ENCODE data around the gene PLXNA2. TPM values are rescaled to one million over a fixed set of nuclear protein-coding genes. Genes with fewer than 3 reads are reported as not detected.

The PLXNA2 gene
- total and polyA plus RNA-seq, 2 donors (not counting 3 experiments of a cell fraction or from before 2014, with no cell fraction given), result 42.6 to 229 TPM

DNA sequence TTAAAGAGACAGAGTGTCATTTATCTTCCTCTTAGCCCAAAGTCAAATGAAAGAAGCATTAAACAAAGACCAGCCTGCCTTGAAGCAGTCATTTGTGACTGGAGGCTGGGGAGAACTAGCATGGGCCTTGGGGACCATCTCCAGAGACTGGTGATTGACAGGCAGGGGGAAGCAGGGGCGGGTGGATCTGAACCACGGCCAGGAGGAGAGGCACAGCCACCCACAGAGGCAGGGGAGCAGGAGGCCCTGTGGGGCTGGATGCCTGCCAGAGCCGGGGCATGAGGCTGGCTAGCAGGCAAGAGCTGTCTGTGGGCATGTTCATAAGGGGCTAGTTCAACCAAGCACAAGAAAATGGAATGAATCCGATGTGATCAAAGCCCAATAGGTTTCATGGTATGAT, 73.9 kb downstream of the PLXNA2 start:
- TF ChIP-seq POLR2AphosphoS5 (IDR thresholded peaks at IDR 0.05; ENCODE audit: insufficient read depth, low read depth, low read length) (no peak), POLR2A (IDR thresholded peaks at IDR 0.05; ENCODE audit: low read depth, low read length) (no peak), GATA2 (IDR thresholded peaks at IDR 0.05; ENCODE audit: insufficient read depth, insufficient read length, low read depth, low read length) (no peak), FOS (IDR thresholded peaks at IDR 0.05; ENCODE audit: borderline replicate concordance, insufficient read depth, low read length) (no peak), JUN (IDR thresholded peaks at IDR 0.05; ENCODE audit: borderline replicate concordance, insufficient read depth, insufficient read length, low read depth) (no peak), EZH2 (IDR thresholded peaks at IDR 0.05; ENCODE audit: borderline replicate concordance, low read depth, low read length, severe bottlenecking) (no peak), MYC (IDR thresholded peaks at IDR 0.05; ENCODE audit: low read depth, low read length) (no peak)
- TF ChIP-seq, protein P1, sequence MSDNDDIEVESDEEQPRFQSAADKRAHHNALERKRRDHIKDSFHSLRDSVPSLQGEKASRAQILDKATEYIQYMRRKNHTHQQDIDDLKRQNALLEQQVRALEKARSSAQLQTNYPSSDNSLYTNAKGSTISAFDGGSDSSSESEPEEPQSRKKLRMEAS (IDR thresholded peaks at IDR 0.05; ENCODE audit: insufficient read depth, insufficient read length), result no peak
- TF ChIP-seq, protein P2, sequence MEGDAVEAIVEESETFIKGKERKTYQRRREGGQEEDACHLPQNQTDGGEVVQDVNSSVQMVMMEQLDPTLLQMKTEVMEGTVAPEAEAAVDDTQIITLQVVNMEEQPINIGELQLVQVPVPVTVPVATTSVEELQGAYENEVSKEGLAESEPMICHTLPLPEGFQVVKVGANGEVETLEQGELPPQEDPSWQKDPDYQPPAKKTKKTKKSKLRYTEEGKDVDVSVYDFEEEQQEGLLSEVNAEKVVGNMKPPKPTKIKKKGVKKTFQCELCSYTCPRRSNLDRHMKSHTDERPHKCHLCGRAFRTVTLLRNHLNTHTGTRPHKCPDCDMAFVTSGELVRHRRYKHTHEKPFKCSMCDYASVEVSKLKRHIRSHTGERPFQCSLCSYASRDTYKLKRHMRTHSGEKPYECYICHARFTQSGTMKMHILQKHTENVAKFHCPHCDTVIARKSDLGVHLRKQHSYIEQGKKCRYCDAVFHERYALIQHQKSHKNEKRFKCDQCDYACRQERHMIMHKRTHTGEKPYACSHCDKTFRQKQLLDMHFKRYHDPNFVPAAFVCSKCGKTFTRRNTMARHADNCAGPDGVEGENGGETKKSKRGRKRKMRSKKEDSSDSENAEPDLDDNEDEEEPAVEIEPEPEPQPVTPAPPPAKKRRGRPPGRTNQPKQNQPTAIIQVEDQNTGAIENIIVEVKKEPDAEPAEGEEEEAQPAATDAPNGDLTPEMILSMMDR (IDR thresholded peaks at IDR 0.05; ENCODE audit: extremely low read depth in 1 of 2, insufficient read depth in 1 of 2, low read depth in 1 of 2, low read length in 2 of 2), result no peak
- H3K4me2 ChIP-seq (ENCODE audit: insufficient read depth, low read length), result no peak overlapping the region
- no peak overlapping the region for H3K9ac ChIP-seq (replicated peaks; ENCODE audit: extremely low read depth, insufficient read depth, low read length)
- no TSS peak for BruUV-seq (replicated peaks)
- H2AFZ ChIP-seq (ENCODE audit: low read depth, low read length), result no peak overlapping the region
- H3K27ac ChIP-seq (ENCODE audit: insufficient read depth, low read depth, low read length), result no peak overlapping the region
- no peaks in the 10 kb centered on the region for H3K9me1 ChIP-seq (replicated peaks; ENCODE audit: control insufficient read depth, extremely low read depth, insufficient read depth, low read length)
- FAIRE-seq (no peak), DNase-seq (ENCODE audit: low read depth, low spot score) (no peak)
- peaks cover 99% of the 10 kb centered on the region for H3K79me2 ChIP-seq (ENCODE audit: control insufficient read depth, insufficient read depth, low read length)
- dilution Hi-C loops (cut with MboI; ENCODE audit: extremely low pct_ligation_motif_present, low sequenced_read_pairs), result no loop called here
- CTCF ChIA-PET, result interaction anchor here (0.9 to 2.9 kb wide), 2 partner anchors 8 to 33 kb away, joined by 4 to 10 read pairs; no protein-coding TSS in a partner anchor
- intact Hi-C loops (cut with micrococcal nuclease), result no loop called here
- H3K36me3 ChIP-seq (ENCODE audit: control insufficient read depth in 2 of 2, extremely low read depth in 1 of 2, insufficient read depth in 2 of 2, low read length in 2 of 2), result peaks cover 9 to 16% of the 10 kb centered on the region in 2 experiments
- POLR2A ChIA-PET, result no interaction called here
- no peak overlapping the region for H3K4me3 ChIP-seq (replicated peaks in 1 of 3; ENCODE audit: insufficient read depth in 1 of 3, low read depth in 1 of 3, low read length in 3 of 3)
- H4K20me1 ChIP-seq (replicated peaks; ENCODE audit: control insufficient read depth, extremely low read depth, insufficient read depth, low read length), result no peaks in the 10 kb centered on the region
- H3K4me1 ChIP-seq (ENCODE audit: control insufficient read depth, extremely low read depth, insufficient read depth, low read length), result peaks cover 17% of the 10 kb centered on the region
- no peaks in the 10 kb centered on the region for H3K9me3 ChIP-seq (replicated peaks; ENCODE audit: control insufficient read depth, insufficient read depth, low read length)
- no peaks in the 10 kb centered on the region for H3K27me3 ChIP-seq (ENCODE audit: control insufficient read depth in 2 of 2, insufficient read depth in 2 of 2, low read length in 2 of 2)
